ENCODE data around the gene TOP1. TPM values are rescaled to one million over a fixed set of nuclear protein-coding genes. Genes with fewer than 3 reads are reported as not detected.
A peak's percentile ranks its signal among the peaks of the same experiment; 100 is the strongest.
"Not testable (repeated sequence)": the region's sequence is repeated elsewhere in the genome, so short reads cannot be mapped to it uniquely, and the experiment has no call there.

TOP1 gene
- total RNA-seq, 1 donor from 2014 or later: 62.7 TPM

DNA sequence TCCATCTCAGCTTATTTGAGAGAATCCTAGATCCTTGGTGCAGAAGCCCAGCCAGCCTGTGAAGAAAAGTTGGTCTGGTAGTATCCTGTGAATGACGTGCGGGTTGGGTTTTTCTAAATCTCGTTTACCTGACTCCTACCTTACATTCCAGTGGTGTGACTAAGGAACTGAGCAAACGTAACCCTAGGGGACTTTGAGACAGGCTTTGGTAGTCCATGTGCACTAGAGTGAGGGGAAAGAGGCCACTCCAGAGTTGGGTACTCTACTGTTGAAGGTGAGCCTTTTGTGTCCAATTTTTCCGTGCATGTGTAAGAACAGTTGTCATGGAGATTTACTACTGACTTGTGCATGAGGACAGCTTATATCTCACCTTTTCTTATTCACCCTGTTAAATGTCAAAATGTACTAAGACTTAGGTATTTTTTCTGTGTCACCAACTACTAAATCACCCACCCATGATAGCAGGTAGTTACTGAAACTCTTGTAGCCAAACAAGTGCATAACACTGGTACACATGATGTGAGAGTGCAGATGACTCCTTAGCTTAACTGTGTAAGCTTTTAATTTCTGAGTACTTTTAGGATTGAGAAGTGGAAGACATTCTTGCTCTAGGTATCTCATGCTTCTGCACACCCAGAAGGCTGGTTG, 82.4 kb downstream of the TOP1 start:
- Mint-ChIP-seq H3K9me3 (no peaks in the 10 kb centered on the region), H3K27me3 (no peaks in the 10 kb centered on the region), H3K36me3 (ENCODE audit: low read depth) (peaks cover 65% of the 10 kb centered on the region), H3K27ac (peak overlapping the region; percentile 25), H3K4me3 (no peak overlapping the region), H3K4me1 (peaks cover 12% of the 10 kb centered on the region)
- ATAC-seq (ENCODE audit: low read depth) (no peak), DNase-seq (no peak)
- TF ChIP-seq, protein P1, sequence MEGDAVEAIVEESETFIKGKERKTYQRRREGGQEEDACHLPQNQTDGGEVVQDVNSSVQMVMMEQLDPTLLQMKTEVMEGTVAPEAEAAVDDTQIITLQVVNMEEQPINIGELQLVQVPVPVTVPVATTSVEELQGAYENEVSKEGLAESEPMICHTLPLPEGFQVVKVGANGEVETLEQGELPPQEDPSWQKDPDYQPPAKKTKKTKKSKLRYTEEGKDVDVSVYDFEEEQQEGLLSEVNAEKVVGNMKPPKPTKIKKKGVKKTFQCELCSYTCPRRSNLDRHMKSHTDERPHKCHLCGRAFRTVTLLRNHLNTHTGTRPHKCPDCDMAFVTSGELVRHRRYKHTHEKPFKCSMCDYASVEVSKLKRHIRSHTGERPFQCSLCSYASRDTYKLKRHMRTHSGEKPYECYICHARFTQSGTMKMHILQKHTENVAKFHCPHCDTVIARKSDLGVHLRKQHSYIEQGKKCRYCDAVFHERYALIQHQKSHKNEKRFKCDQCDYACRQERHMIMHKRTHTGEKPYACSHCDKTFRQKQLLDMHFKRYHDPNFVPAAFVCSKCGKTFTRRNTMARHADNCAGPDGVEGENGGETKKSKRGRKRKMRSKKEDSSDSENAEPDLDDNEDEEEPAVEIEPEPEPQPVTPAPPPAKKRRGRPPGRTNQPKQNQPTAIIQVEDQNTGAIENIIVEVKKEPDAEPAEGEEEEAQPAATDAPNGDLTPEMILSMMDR (IDR thresholded peaks at IDR 0.05): no peak
- CTCF ChIA-PET: interaction anchor here (1.0 kb wide), 1 partner anchor 24 kb away, joined by 3 read pairs; no protein-coding TSS in a partner anchor
- POLR2A ChIA-PET: interaction anchor here (1.0 kb wide), 1 partner anchor 62 kb away, joined by 3 read pairs; no protein-coding TSS in a partner anchor
- intact Hi-C loops (cut with micrococcal nuclease): no loop called here

DNA sequence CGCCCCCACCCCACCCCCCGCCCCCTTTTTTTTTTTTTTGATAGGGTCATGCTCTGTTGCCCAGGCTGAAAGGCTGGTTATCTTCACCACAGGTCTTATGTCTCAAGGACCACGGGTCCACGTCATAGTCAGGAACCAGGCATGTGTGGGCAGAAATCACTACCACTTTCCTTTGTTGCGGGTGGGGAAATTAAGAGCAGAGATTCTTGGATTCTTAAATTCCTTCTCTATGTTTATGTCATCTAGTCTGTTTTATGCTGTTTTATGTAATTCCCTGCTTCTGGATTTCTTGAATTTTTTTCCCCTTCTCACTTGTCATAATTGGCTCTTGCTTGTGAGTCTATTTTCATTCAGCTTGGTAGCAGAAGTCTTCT, 82.9 kb downstream of the TOP1 start:
- no peaks in the 10 kb centered on the region for H3K27me3 Mint-ChIP-seq
- peak; percentile 42 for ATAC-seq (ENCODE audit: low read depth)
- ChIA-PET POLR2A (no interaction called here), CTCF (interaction anchor here (1.0 to 2.3 kb wide), 2 partner anchors 17 to 23 kb away, joined by 3 to 10 read pairs; no protein-coding TSS in a partner anchor)
- H3K4me3 Mint-ChIP-seq: no peak overlapping the region
- intact Hi-C loops (cut with micrococcal nuclease): no loop called here
- H3K36me3 Mint-ChIP-seq (ENCODE audit: low read depth): peaks cover 69% of the 10 kb centered on the region
- H3K27ac Mint-ChIP-seq: no peak overlapping the region
- no peaks in the 10 kb centered on the region for H3K9me3 Mint-ChIP-seq
- DNase-seq: no peak
- TF ChIP-seq, protein P1 (IDR thresholded peaks at IDR 0.05): no peak
- peaks cover 12% of the 10 kb centered on the region for H3K4me1 Mint-ChIP-seq

DNA sequence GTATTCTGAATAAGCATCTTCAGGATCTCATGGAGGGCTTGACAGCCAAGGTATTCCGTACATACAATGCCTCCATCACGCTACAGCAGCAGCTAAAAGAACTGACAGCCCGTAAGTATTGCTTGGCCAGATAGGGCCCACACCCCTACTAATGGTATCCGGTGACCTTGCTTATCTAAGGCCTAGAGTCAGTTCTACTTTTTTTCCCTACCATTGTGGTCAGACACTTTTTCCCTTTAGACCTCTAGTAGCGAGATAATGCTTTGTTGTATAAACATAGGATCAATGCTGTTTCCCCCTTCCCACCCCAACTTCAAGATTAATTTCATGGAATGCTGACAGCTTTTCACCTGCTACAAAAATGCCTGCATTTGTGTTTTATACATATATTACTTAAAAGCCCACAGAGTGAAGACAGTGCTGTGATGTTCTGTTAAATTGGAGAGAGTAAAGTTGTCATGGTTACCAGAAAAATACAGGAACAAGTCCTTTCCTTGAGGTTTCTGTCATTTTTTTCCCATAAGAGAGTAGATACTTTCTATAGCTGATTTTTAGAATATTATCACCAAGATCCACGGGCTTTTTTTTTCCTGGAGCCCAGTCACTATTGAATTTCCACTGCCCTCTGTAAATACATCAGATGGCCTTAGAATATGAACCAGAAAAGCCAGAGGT, 87.8 kb downstream of the TOP1 start:
- Mint-ChIP-seq H3K4me1 (peaks cover 10% of the 10 kb centered on the region), H3K27ac (no peak overlapping the region), H3K4me3 (no peak overlapping the region), H3K9me3 (no peaks in the 10 kb centered on the region), H3K27me3 (no peaks in the 10 kb centered on the region), H3K36me3 (ENCODE audit: low read depth) (peaks cover 88% of the 10 kb centered on the region)
- DNase-seq: no peak
- CTCF ChIA-PET: no interaction called here
- TF ChIP-seq, protein P1 (IDR thresholded peaks at IDR 0.05): no peak
- POLR2A ChIA-PET: no interaction called here
- no peak for ATAC-seq (ENCODE audit: low read depth)
- intact Hi-C loops (cut with micrococcal nuclease): no loop called here

DNA sequence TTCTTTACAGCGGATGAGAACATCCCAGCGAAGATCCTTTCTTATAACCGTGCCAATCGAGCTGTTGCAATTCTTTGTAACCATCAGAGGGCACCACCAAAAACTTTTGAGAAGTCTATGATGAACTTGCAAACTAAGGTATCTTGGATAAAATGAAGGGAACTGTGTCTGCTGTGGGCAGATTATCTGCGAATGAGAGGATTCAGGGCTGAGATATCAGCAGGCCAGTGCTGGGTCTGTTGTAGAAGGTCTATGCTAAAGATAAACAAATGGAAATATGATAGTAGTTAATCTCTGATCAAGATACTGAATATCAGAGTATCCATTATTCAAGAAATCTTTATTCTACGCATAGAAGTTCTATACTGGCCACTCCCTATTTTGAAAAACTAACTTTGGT, 89.5 kb downstream of the TOP1 start:
- POLR2A ChIA-PET; H3K9me3 Mint-ChIP-seq; H3K27ac Mint-ChIP-seq; DNase-seq; ATAC-seq (ENCODE audit: low read depth); H3K4me1 Mint-ChIP-seq; H3K27me3 Mint-ChIP-seq; intact Hi-C loops (cut with micrococcal nuclease); H3K4me3 Mint-ChIP-seq: not testable (repeated sequence)
- CTCF ChIA-PET: interaction anchor here (1.2 kb wide), 1 partner anchor 222 kb away, joined by 3 read pairs; the partner anchor contains the start of gene LPIN3
- peaks cover 88% of the 10 kb centered on the region for H3K36me3 Mint-ChIP-seq (ENCODE audit: low read depth)

DNA sequence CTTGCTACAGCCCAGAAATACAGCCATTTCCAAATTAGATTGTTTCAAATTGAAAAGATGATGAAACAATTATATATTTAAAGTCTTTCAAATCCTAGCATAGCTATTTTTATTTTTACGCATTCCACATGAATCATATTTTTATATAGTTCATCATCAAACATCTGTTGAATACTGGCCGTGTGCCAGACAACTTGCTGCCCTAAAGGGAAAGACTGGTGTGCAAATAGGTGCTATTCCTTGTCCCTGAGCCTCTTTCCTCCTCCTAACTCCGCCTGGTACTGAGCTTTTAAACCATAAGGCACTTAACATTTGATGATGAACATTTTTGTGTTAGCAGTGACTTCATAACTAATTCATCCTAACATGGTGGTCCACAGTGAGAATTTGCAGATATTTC, 90.0 kb downstream of the TOP1 start:
- no peak for ATAC-seq (ENCODE audit: low read depth)
- TF ChIP-seq, protein P1 (IDR thresholded peaks at IDR 0.05): no peak
- ChIA-PET POLR2A (no interaction called here), CTCF (interaction anchor here (1.2 kb wide), 1 partner anchor 222 kb away, joined by 3 read pairs; the partner anchor contains the start of gene LPIN3)
- intact Hi-C loops (cut with micrococcal nuclease): no loop called here
- no peaks in the 10 kb centered on the region for H3K27me3 Mint-ChIP-seq
- H3K9me3 Mint-ChIP-seq: no peaks in the 10 kb centered on the region
- H3K4me3 Mint-ChIP-seq: no peak overlapping the region
- no peak overlapping the region for H3K27ac Mint-ChIP-seq
- no peaks in the 10 kb centered on the region for H3K4me1 Mint-ChIP-seq
- no peak for DNase-seq
- H3K36me3 Mint-ChIP-seq (ENCODE audit: low read depth): peaks cover 90% of the 10 kb centered on the region

Data from activated B cell treated with CpG ODN at 0.5 μM for 24 hours (primary cell).